SK-N-SH treated with all-trans-retinoic acid at 6 μM for 48 hours (cell line): ENCODE measurements around the gene CANT1.

Experiments used
- ATAC-seq: fragments of 200-7000 bp; cut with Tn5 transposase; 3 replicates; pipeline ENCODE4 v1.9.1; 2020; ENCODE audit warnings: mild to moderate bottlenecking, moderate library complexity
- ARNTL ChIP-seq: fragments of 450-650 bp; formaldehyde crosslinking; IDR thresholded peaks from 2 replicates; pipeline ENCODE4 v1.5.0; 2020; ENCODE audit warnings: low read depth, mild to moderate bottlenecking, moderate library complexity, borderline replicate concordance
- BACH2 ChIP-seq: fragments of 250-450 bp; sonication (Bioruptor Pico); IDR thresholded peaks from 2 replicates; pipeline ENCODE4 v1.9.0; 2021; ENCODE audit warnings: mild to moderate bottlenecking, borderline replicate concordance
- CREB5 ChIP-seq: fragments of 250-450 bp; sonication (Bioruptor Pico); IDR thresholded peaks from 2 replicates; pipeline ENCODE4 v1.5.1; 2020; ENCODE audit warnings: low read depth, mild to moderate bottlenecking, moderate library complexity
- CSDC2 ChIP-seq: fragments of 250-450 bp; sonication (Bioruptor Pico); IDR thresholded peaks from 2 replicates; pipeline ENCODE4 v1.5.0; 2020; ENCODE audit warnings: mild to moderate bottlenecking, moderate library complexity
- ESRRG ChIP-seq: fragments of 250-450 bp; sonication (Bioruptor Pico); IDR thresholded peaks from 2 replicates; pipeline ENCODE4 v1.6.1; 2021; ENCODE audit warnings: mild to moderate bottlenecking
- GLIS3 ChIP-seq: fragments of 250-450 bp; sonication (Bioruptor Pico); IDR thresholded peaks from 2 replicates; pipeline ENCODE4 v1.5.0; 2020; ENCODE audit warnings: mild to moderate bottlenecking, moderate library complexity
- ISL1 ChIP-seq: fragments of 250-450 bp; sonication (Bioruptor Pico); IDR thresholded peaks from 2 replicates; pipeline ENCODE4 v2.1.2; 2022; ENCODE audit warnings: mild to moderate bottlenecking, moderate library complexity
- OSR1 ChIP-seq: fragments of 250-450 bp; sonication (Bioruptor Pico); IDR thresholded peaks from 2 replicates; pipeline ENCODE4 v1.8.0; 2022; ENCODE audit warnings: moderate library complexity, mild to moderate bottlenecking, inconsistent platforms
- PATZ1 ChIP-seq: fragments of 250-450 bp; sonication (Bioruptor Pico); IDR thresholded peaks from 2 replicates; pipeline ENCODE4 v1.8.0; 2020; ENCODE audit warnings: mild to moderate bottlenecking, moderate library complexity, borderline replicate concordance
- PPARA ChIP-seq: fragments of 250-450 bp; sonication (Bioruptor Pico); IDR thresholded peaks from 2 replicates; pipeline ENCODE4 v1.5.0; 2020; ENCODE audit warnings: mild to moderate bottlenecking, borderline replicate concordance
- RARB ChIP-seq: fragments of 250-450 bp; sonication (Bioruptor Pico); IDR thresholded peaks from 2 replicates; pipeline ENCODE4 v1.8.0; 2021; ENCODE audit warnings: mild to moderate bottlenecking, moderate library complexity
- SNAI2 ChIP-seq: fragments of 250-450 bp; sonication (Bioruptor Pico); IDR thresholded peaks from 2 replicates; pipeline ENCODE4 v1.5.0; 2020; ENCODE audit warnings: mild to moderate bottlenecking, moderate library complexity
- TCF4 ChIP-seq: fragments of 250-450 bp; sonication (Bioruptor Pico); IDR thresholded peaks from 2 replicates; pipeline ENCODE4 v1.8.0; 2021; ENCODE audit warnings: mild to moderate bottlenecking, moderate library complexity, borderline replicate concordance
- TOX ChIP-seq: fragments of 250-450 bp; sonication (Bioruptor Pico); IDR thresholded peaks from 2 replicates; pipeline ENCODE4 v1.8.0; 2021; ENCODE audit warnings: mild to moderate bottlenecking, moderate library complexity, borderline replicate concordance
- TSHZ2 ChIP-seq: fragments of 250-450 bp; sonication (Bioruptor Pico); IDR thresholded peaks from 2 replicates; pipeline ENCODE4 v1.5.0; 2020; ENCODE audit warnings: mild to moderate bottlenecking, moderate library complexity
- ZC3H10 ChIP-seq: fragments of 250-450 bp; sonication (Bioruptor Pico); IDR thresholded peaks from 2 replicates; pipeline ENCODE4 v1.5.1; 2021; ENCODE audit warnings: mild to moderate bottlenecking, moderate library complexity
- ZFP3 ChIP-seq: fragments of 250-450 bp; sonication (Bioruptor Pico); IDR thresholded peaks from 2 replicates; pipeline ENCODE4 v1.5.0; 2020; ENCODE audit warnings: mild to moderate bottlenecking, moderate library complexity
- ZFP30 ChIP-seq: fragments of 450-650 bp; formaldehyde crosslinking; IDR thresholded peaks from 2 replicates; pipeline ENCODE4 v1.5.0; 2022; ENCODE audit warnings: mild to moderate bottlenecking, moderate library complexity
- ZNF565 ChIP-seq: fragments of 450-650 bp; formaldehyde crosslinking; conservative IDR thresholded peaks from 2 replicates; pipeline ENCODE4 v1.5.0; 2020; ENCODE audit warnings: low read depth, mild to moderate bottlenecking, moderate library complexity
- ZNF70 ChIP-seq: fragments of 450-650 bp; formaldehyde crosslinking; IDR thresholded peaks from 2 replicates; pipeline ENCODE4 v1.5.0; 2020; ENCODE audit warnings: mild to moderate bottlenecking, moderate library complexity
- ZNF8 ChIP-seq: fragments of 450-650 bp; formaldehyde crosslinking; IDR thresholded peaks from 2 replicates; pipeline ENCODE4 v1.5.0; 2020; ENCODE audit warnings: mild to moderate bottlenecking, moderate library complexity

CANT1 gene

GRCh38 chr17:78977997-78978973 is 31.3 kb downstream of the CANT1 start:
- ATAC-seq = peak; percentile 18
- no peak for TF ChIP-seq ZNF8
- no peak for TF ChIP-seq ZC3H10 (CRISPR knock-in tag)
- no peak for TF ChIP-seq GLIS3 (CRISPR knock-in tag)
- TF ChIP-seq PPARA (CRISPR knock-in tag) = no peak
- no peak for TF ChIP-seq SNAI2
- TF ChIP-seq RARB (CRISPR knock-in tag) = no peak
- no peak for TF ChIP-seq ISL1 (CRISPR knock-in tag)
- TF ChIP-seq CREB5 (CRISPR knock-in tag) = no peak
- TF ChIP-seq TSHZ2 (CRISPR knock-in tag) = no peak
- no peak for TF ChIP-seq ZNF565 (CRISPR knock-in tag)

GRCh38 chr17:78977681-78977943 is 32.0 kb downstream of the CANT1 start:
- no peak for ATAC-seq
- TF ChIP-seq RARB (CRISPR knock-in tag) = no peak
- TF ChIP-seq ZFP30 (CRISPR knock-in tag) = no peak
- TF ChIP-seq BACH2 (CRISPR knock-in tag) = no peak
- no peak for TF ChIP-seq ZNF565 (CRISPR knock-in tag)
- TF ChIP-seq CREB5 (CRISPR knock-in tag) = no peak
- no peak for TF ChIP-seq CSDC2 (CRISPR knock-in tag)
- no peak for TF ChIP-seq SNAI2
- TF ChIP-seq ARNTL (CRISPR knock-in tag) = no peak
- no peak for TF ChIP-seq ZFP3
- TF ChIP-seq TCF4 (CRISPR knock-in tag) = no peak
- TF ChIP-seq ESRRG (CRISPR knock-in tag) = no peak
- TF ChIP-seq ZNF70 (CRISPR knock-in tag) = no peak
- no peak for TF ChIP-seq GLIS3 (CRISPR knock-in tag)

GRCh38 chr17:78976907-78977680 is 32.5 kb downstream of the CANT1 start:
- no peak for TF ChIP-seq TSHZ2 (CRISPR knock-in tag)
- TF ChIP-seq TOX (CRISPR knock-in tag) = no peak
- TF ChIP-seq TCF4 (CRISPR knock-in tag) = no peak
- no peak for TF ChIP-seq SNAI2
- no peak for TF ChIP-seq PATZ1 (CRISPR knock-in tag)
- TF ChIP-seq ESRRG (CRISPR knock-in tag) = no peak
- TF ChIP-seq BACH2 (CRISPR knock-in tag) = no peak
- no peak for TF ChIP-seq ZNF70 (CRISPR knock-in tag)
- TF ChIP-seq ARNTL (CRISPR knock-in tag) = no peak
- TF ChIP-seq ZFP3 = no peak
- TF ChIP-seq ZNF8 = no peak
- TF ChIP-seq CREB5 (CRISPR knock-in tag) = no peak
- TF ChIP-seq OSR1 (CRISPR knock-in tag) = no peak
- no peak for TF ChIP-seq RARB (CRISPR knock-in tag)
- TF ChIP-seq ZNF565 (CRISPR knock-in tag) = no peak
- TF ChIP-seq PPARA (CRISPR knock-in tag) = no peak
- no peak for ATAC-seq
